Measurements from ENCODE around the gene ZNF692.
"Not testable (repeated sequence)": the region's sequence is repeated elsewhere in the genome, so short reads cannot be mapped to it uniquely, and the experiment has no call there.

ZNF692 gene

GRCh38 chr1:248858891-248859889 is at the start of gene ZNF692:
Gene ZNF692 (minus strand): TSS chr1:248859085. CDS start chr1:248858309, 776 bp downstream.
- DNase-seq, result peak; percentile 97

DNA sequence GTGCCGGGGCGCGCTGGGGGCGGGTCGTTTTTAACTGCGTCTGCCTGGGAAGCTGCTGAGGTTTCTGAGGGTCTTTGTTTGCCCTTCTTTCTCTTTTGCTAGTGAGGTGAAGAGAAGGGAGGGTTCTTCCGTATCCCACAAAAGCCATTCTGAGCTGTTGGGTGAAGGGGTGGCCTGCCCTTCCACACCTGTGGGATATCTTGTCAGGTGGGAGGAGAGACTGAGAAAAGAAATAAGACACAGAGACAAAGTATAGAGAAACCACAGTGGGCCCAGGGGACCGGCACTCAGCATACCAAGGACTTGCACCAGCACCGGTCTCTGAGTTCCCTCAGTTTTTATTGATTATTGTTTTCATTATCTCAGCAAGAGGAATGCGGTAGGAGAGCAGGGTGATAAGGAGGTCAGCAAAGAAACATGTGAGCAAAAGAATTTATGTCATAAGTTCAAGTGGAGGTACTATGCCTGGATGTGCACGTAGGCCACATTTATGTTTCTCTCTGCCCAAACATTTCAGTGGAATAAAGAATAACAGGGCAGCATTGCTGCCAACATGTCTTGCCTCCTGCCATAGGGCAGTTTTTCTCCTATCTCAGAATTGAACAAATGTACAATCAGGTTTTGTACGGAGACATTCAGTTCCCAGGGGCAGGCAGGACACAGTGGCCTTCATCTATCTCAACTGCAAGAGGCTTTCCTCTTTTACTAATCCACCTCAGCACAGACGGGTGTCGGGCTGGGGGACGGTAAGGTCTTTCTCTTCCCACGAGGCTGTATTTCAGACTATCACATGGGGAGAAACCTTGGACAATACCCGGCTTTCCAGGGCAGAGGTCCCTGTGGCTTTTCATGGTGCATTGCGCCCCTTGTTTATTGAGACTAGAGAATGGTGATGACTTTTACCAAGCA is 48.1 kb upstream of the ZNF692 start:
- no peak for DNase-seq

DNA sequence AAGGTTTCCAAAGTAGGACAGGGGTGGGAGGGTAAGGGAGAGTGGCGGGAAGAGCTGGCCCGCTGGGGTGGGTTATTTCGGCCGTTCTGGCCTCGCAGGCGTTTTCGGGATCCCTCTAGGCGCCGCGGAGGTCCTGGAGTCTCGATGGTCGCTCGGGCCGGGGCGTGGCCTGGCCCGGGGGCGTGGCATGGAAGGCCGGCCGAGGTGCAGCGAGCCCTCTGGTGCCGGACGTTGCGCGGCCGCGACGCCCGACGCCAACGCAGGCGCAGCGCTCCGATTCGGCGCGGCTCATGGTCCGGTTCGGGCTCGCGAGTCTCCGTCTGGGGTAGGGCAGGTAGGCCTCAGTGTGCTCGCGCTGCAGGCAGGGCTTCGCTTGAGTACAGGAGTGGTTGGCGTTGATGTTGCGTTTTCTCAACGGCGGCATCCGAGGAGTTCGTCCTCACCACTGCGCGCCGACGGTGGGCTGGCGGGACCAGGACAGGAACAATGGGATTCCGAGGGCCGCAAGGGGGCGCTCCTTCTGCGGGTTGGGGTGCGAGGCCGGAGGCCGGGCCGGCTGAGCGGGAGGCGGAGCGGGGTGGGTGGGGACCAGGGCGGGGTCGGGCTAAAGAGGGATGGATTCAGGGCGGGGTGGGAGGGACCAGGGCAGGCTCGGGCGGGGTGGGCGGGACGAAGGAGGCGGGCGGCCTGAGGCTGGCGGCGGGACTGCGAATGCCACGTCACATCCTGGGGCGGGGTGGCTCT is 47.3 kb upstream of the ZNF692 start, which contains the start of gene PGBD2:
Gene PGBD2 (plus strand): TSS at position 227 of the 744 bp plus-strand sequence. CDS start 7,628 bp downstream, outside the sequence.
- peak; percentile 96 for DNase-seq

- DNase-seq, result no peak
Measured at GRCh38 chr1:248905662-248906008, 46.8 kb upstream of the ZNF692 start.

- DNase-seq, result no peak
Measured at GRCh38 chr1:248904437-248905216, 45.7 kb upstream of the ZNF692 start.

- DNase-seq, result no peak
Measured at GRCh38 chr1:248901578-248901977, 42.7 kb upstream of the ZNF692 start.

GRCh38 chr1:248900637-248901036 is 41.8 kb upstream of the ZNF692 start:
- no peak for DNase-seq

DNA sequence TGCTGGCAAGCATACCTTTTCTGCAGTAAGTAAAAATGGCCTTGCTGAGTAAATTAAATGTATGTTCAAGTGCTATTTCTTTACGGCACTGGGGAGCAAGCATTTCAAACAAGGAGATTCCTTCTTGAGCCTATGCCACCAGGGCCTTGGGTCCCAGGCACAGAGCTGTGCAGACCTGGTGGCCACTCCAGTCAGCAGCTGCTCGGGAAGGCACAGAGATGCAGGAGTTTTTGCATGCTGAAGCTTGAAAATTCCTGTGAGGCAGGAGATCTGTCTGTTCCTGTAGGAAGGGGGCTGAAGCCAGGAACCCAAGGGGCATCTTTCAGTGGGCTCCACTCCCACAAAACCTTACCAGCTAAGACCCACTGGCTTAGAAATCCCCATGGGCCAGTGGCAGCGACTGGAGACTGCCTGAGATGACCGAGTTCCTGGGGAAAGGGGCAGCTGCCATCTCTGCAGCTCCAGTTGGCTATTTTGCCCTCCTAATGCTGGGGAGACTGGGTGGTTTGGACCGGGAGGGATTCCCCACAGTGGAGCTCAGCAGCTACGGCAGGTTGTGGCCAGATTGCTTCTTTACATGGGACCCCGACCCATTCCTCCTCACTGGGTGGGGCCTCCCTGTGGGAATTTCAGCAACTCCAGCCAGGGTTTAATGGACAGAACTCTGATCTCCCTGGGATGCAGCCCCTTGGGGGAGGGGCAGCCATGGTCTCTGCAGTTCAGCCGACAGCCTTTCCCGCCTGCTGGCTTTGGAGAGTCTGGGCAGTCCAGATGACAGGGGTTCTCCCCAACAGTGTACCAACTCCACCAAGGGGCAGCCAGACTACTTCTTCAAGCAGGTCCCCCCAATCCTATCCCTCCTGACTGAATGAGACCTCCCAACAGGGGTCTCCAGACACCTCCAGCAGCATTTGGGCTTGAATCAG is 38.8 kb upstream of the ZNF692 start:
- DNase-seq, result no peak

GRCh38 chr1:248894837-248895236 is 36.0 kb upstream of the ZNF692 start:
- no peak for DNase-seq

- DNase-seq, result no peak
Measured at GRCh38 chr1:248892590-248892989, 33.7 kb upstream of the ZNF692 start.

DNA sequence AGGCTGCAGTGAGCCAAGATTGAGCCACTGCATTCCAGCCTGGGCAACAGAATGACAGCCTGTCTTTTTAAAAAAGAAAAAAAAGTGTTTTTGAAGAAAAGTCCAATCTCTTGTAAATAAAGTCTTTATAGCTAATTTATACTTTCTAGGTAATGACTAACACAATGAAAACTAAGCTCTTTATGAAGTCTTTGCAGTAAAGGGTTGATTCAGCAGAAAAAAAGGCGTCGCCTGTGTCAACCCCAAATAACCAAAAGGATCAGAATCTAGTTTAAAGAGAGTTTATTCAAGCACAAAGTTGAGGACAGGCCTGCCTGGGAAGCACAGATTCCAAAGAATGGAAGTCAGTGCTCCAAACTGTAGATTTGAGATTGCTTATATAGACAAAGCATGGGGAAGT is 32.9 kb upstream of the ZNF692 start:
- no peak for DNase-seq

- no peak for DNase-seq
Measured at GRCh38 chr1:248890549-248891498, 31.9 kb upstream of the ZNF692 start.

DNA sequence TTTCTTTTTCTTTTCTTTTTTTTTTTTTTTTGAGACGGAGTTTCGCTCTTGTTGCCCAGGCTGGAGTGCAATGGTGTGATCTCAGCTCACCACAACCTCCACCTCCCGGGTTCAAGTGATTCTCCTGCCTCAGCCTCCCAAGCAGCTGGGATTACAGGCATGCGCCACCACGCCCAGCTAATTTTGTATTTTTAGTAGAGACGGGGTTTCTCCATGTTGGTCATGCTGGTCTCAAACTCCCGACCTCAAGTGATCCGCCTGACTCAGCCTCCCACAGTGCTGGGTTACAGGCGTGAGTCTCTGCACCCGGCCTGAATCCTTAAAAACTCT is 31.0 kb upstream of the ZNF692 start:
- DNase-seq, result not testable (repeated sequence)

- no peak for DNase-seq
Measured at GRCh38 chr1:248886237-248886895, 27.5 kb upstream of the ZNF692 start.

- DNase-seq, result no peak
Measured at GRCh38 chr1:248885646-248886045, 26.8 kb upstream of the ZNF692 start.

DNA sequence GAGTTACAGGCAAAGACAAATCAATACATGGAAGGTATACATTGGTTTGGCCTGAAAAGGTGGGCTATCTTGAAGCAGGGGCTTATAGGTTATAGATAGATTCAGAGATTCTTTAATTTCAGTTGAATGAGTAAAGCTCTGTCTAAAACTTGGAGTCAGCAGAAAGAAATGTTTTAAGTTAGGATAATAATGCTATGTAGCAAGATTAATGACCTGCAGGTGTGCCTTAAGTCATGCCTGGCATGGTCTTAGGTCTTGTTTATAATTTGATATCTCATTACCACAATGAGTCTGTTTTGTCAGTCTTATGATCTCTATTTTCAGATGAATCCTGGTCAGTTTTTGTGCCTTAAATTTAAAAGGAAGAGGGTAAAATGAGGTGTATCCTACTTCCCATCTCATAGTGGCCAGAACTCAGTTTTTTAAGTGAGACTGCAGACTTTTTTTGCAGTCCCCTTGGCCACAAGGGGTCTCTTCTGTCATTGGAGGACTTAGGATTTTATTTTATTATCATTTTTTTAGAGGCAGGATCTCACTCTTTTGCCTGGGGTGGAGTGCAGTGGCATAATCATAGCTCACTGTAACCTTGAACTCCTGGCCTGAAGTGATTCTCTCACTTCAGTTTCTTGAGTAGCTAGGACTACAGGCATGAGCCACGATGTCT is 25.9 kb upstream of the ZNF692 start:
- DNase-seq, result no peak

GRCh38 chr1:248882427-248882826 is 23.5 kb upstream of the ZNF692 start:
- not testable (repeated sequence) for DNase-seq

DNA sequence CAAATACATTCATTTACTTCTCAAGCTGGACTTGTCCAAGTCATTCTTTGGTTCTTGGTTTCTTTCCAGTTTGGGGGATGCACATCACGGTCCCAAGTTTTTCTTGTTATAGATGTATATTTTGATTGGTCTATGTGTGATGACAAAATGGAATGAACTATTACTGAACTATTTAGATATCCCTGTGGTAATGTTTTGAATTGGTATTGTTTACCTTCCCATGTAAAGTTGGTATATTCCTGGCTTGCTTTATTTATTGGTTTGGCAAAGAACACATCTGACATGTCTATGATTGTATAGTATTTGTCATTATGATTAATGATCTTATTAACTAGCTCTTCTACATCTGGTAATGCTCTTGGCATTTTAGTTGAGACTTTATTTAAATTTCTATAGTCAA is 22.4 kb upstream of the ZNF692 start:
- DNase-seq, result no peak
